PC-9 (cell line): ENCODE measurements around the gene SETD7. TPM values are rescaled to one million over a fixed set of nuclear protein-coding genes. Genes with fewer than 3 reads are reported as not detected.

Experiments
- BruUV-seq: library from RNA; stranded (reverse); fragments of 400-500 nt; replicated peaks from 2 replicates; lab custom pipeline; 2021; lab: Mats Ljungman, UMichigan
- CTCF ChIA-PET: fragments of 300-600 bp; sonication (Branson Sonifier 250); formaldehyde crosslinking; loops from one replicate; lab custom pipeline; 2022; ENCODE audit warnings: antibody characterized with exemption; lab: Charles Lee
- POLR2A ChIA-PET: fragments of 300-600 bp; sonication (Branson Sonifier 250); formaldehyde crosslinking; loops from one replicate; lab custom pipeline; 2022; ENCODE audit warnings: antibody characterized with exemption; ENCODE audit not compliant: unreplicated experiment; lab: Charles Lee
- DNase-seq, 2 experiments: peaks; one replicate each; pipeline versions ENCODE4 v3.0.0 to v3.0.0-alpha.2; 2015 to 2022; ENCODE audit warnings: mixed read lengths in 1 of 2
- H2AFZ ChIP-seq: fragments of 200-600 bp; sonication (generic); 2 replicates; pipeline ENCODE4 v1.8.1; 2017; ENCODE audit warnings: antibody characterized with exemption
- H3F3A ChIP-seq: fragments of 200-600 bp; sonication (generic); 2 replicates; pipeline ENCODE4 v1.8.1; 2017; ENCODE audit warnings: antibody characterized with exemption, mild to moderate bottlenecking, low read depth; ENCODE audit not compliant: insufficient read depth
- H3K27ac ChIP-seq: fragments of 200-600 bp; sonication (generic); 2 replicates; pipeline ENCODE4 v1.6.1; 2016; ENCODE audit warnings: mixed run types
- H3K27me3 ChIP-seq: fragments of 200-600 bp; sonication (generic); 2 replicates; pipeline ENCODE4 v1.6.1; 2016; ENCODE audit warnings: low read depth, mixed run types; ENCODE audit not compliant: insufficient read depth
- H3K36me3 ChIP-seq: fragments of 200-600 bp; sonication (generic); 2 replicates; pipeline ENCODE4 v1.6.1; 2016; ENCODE audit warnings: low read depth, mixed run types
- H3K4me1 ChIP-seq: fragments of 200-600 bp; sonication (generic); replicated peaks from 2 replicates; pipeline ENCODE4 v1.6.1; 2016; ENCODE audit warnings: mixed run types; ENCODE audit not compliant: insufficient read depth
- H3K4me2 ChIP-seq: fragments of 200-600 bp; sonication (generic); 2 replicates; pipeline ENCODE4 v1.6.1; 2017; ENCODE audit warnings: mixed run types
- H3K4me3 ChIP-seq: fragments of 200-600 bp; sonication (generic); 2 replicates; pipeline ENCODE4 v1.6.1; 2016; ENCODE audit warnings: mixed run types
- H3K79me2 ChIP-seq: fragments of 200-600 bp; sonication (generic); 2 replicates; pipeline ENCODE4 v1.6.1; 2017; ENCODE audit warnings: low read depth, mixed run types
- H3K9me2 ChIP-seq: fragments of 200-600 bp; sonication (generic); 2 replicates; pipeline ENCODE4 v1.8.1; 2017; ENCODE audit warnings: mild to moderate bottlenecking; ENCODE audit not compliant: insufficient read depth
- H3K9me3 ChIP-seq: fragments of 200-600 bp; sonication (generic); 2 replicates; pipeline ENCODE4 v1.8.1; 2016; ENCODE audit warnings: low read depth; ENCODE audit not compliant: insufficient read depth
- H4K20me1 ChIP-seq: fragments of 200-600 bp; sonication (generic); 2 replicates; pipeline ENCODE4 v1.8.1; 2017; ENCODE audit not compliant: insufficient read depth
- EZH2 ChIP-seq: fragments of 200-600 bp; sonication (generic); IDR thresholded peaks from 2 replicates; pipeline ENCODE4 v1.8.0; 2017; ENCODE audit warnings: antibody characterized with exemption, low read depth
- intact Hi-C: fragments of 100-400 bp; cut with micrococcal nuclease; formaldehyde crosslinking; loops from one replicate; pipeline ENCODE4 v1.10.0; 2022; ENCODE audit not compliant: unreplicated experiment
- total RNA-seq: library from RNA; stranded (reverse); gene quantifications from 2 replicates; pipeline ENCODE4 v1.2.3, GENCODE V29; 2021
- TF ChIP-seq, protein P1 (sequence below): fragments of 200-600 bp; sonication (generic); conservative IDR thresholded peaks from 2 replicates; pipeline ENCODE4 v1.6.1; 2017; ENCODE audit warnings: mixed run types, antibody characterized with exemption, mild to moderate bottlenecking, moderate library complexity

SETD7 gene
- total RNA-seq, 1 experiment from 2014 or later: 36.5 TPM

DNA sequence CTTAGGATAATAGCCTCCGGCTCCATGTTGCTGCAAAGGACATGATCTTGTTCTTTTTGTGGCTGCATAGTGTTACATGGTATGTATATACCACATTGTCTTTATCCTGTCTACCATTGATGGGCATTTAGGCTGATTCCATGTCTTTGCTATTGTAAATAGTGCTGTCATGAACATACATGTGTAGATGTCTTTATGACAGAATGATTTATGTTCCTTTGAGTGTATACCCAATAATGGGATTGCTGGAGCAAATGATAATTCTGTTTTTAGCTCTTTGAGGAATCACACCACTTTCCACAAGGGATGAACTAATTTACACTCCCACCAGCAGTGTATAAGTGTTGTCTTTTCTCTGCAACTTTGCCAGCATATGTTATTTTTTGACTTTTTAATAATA lies 97.5 kb downstream of the SETD7 start:
- Histone ChIP-seq H3K9me3 (no peaks in the 10 kb centered on the region), H4K20me1 (no peaks in the 10 kb centered on the region), H3K4me3 (no peak overlapping the region), H3K27me3 (no peaks in the 10 kb centered on the region), H3K9me2 (no peaks in the 10 kb centered on the region), H3F3A (no peaks in the 10 kb centered on the region), H3K79me2 (peaks cover 60% of the 10 kb centered on the region), H3K4me2 (peak overlapping the region; percentile 36), H3K27ac (no peak overlapping the region), H2AFZ (no peak overlapping the region), H3K36me3 (no peaks in the 10 kb centered on the region), H3K4me1 (peaks cover 35% of the 10 kb centered on the region)
- DNase-seq: no peak
- CTCF ChIA-PET: no interaction called here
- POLR2A ChIA-PET: no interaction called here
- TF ChIP-seq, protein P1, sequence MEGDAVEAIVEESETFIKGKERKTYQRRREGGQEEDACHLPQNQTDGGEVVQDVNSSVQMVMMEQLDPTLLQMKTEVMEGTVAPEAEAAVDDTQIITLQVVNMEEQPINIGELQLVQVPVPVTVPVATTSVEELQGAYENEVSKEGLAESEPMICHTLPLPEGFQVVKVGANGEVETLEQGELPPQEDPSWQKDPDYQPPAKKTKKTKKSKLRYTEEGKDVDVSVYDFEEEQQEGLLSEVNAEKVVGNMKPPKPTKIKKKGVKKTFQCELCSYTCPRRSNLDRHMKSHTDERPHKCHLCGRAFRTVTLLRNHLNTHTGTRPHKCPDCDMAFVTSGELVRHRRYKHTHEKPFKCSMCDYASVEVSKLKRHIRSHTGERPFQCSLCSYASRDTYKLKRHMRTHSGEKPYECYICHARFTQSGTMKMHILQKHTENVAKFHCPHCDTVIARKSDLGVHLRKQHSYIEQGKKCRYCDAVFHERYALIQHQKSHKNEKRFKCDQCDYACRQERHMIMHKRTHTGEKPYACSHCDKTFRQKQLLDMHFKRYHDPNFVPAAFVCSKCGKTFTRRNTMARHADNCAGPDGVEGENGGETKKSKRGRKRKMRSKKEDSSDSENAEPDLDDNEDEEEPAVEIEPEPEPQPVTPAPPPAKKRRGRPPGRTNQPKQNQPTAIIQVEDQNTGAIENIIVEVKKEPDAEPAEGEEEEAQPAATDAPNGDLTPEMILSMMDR: no peak
- TF ChIP-seq EZH2: no peak
- no TSS peak for BruUV-seq
- intact Hi-C loops: no loop called here

DNA sequence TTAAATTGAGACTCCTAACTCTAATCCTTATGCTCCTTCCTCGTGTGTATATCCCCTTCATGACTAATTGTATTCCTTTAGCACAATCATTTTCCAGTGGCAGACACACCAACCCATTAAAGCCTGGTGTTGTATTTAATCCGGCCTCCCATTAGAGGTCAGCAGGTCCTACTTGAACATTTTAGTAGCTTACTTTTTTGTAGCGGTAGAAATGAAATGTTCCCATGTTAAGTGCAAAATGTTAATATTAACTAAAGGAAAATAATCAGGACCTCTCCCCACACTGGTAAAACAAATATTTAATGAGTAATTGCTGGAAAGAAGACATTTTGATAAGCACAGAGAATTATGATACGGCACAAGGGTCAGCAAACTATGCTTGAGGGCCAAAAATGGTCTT lies 98.7 kb downstream of the SETD7 start:
- H3F3A ChIP-seq: peaks cover 11% of the 10 kb centered on the region
- no peaks in the 10 kb centered on the region for H4K20me1 ChIP-seq
- no peak overlapping the region; the same call in 1 of the 2 replicates for H3K4me2 ChIP-seq
- peaks cover 38% of the 10 kb centered on the region for H3K4me1 ChIP-seq
- H3K27me3 ChIP-seq: no peaks in the 10 kb centered on the region
- CTCF ChIA-PET: no interaction called here
- H3K9me3 ChIP-seq: no peaks in the 10 kb centered on the region
- intact Hi-C loops: no loop called here
- no peak overlapping the region for H3K27ac ChIP-seq
- peaks cover 64% of the 10 kb centered on the region for H3K79me2 ChIP-seq
- POLR2A ChIA-PET: no interaction called here
- no peaks in the 10 kb centered on the region for H3K9me2 ChIP-seq
- H2AFZ ChIP-seq: no peak overlapping the region
- no peak for DNase-seq
- no TSS peak for BruUV-seq
- TF ChIP-seq, protein P1: no peak
- TF ChIP-seq EZH2: no peak
- no peaks in the 10 kb centered on the region for H3K36me3 ChIP-seq
- H3K4me3 ChIP-seq: no peak overlapping the region

DNA sequence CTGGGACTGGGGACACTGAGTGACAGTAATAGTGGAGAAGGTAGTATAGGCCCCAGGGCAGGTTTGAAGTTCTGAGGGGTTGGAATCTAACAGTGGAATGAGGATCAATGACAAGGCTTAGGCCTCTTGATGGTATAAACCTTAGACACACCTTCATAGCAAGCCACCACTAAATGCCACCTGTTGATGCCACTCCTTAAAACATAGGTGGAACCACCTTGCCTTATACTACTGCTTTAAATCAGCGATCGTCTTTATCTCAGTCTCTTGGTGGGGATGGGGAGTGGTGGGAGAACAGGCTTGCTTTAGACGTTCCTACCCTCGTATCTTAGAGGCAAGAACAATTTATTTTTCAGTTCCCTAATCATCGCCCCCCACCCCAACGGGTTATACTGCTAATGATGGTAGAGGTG lies 100.9 kb downstream of the SETD7 start:
- CTCF ChIA-PET: no interaction called here

More for the DNA sequence above, 100.9 kb downstream of the SETD7 start:
- BruUV-seq: no TSS peak
- peak overlapping the region; percentile 80 for H3K4me2 ChIP-seq
- H3K9me3 ChIP-seq: no peaks in the 10 kb centered on the region
- peaks cover 81% of the 10 kb centered on the region for H3K79me2 ChIP-seq
- no peak for DNase-seq
- H3K4me1 ChIP-seq: peaks cover 47% of the 10 kb centered on the region
- no peak overlapping the region; the same call in 1 of the 2 replicates for H3K27ac ChIP-seq
- POLR2A ChIA-PET: no interaction called here
- H3K4me3 ChIP-seq: peak overlapping the region; percentile 90
- TF ChIP-seq EZH2: no peak
- TF ChIP-seq, protein P1: no peak
- no peaks in the 10 kb centered on the region for H3K27me3 ChIP-seq
- no peak overlapping the region; the same call in 1 of the 2 replicates for H2AFZ ChIP-seq
- H3K36me3 ChIP-seq: no peaks in the 10 kb centered on the region
- H4K20me1 ChIP-seq: no peaks in the 10 kb centered on the region
- H3K9me2 ChIP-seq: no peaks in the 10 kb centered on the region
- intact Hi-C loops: no loop called here
- H3F3A ChIP-seq: peaks cover 13% of the 10 kb centered on the region
